Ecto neural progenitor cell (in vitro differentiated cells): ENCODE measurements around the gene TICAM1.
A peak's percentile ranks its signal among the peaks of the same experiment; 100 is the strongest.
"Not testable (repeated sequence)": the region's sequence is repeated elsewhere in the genome, so short reads cannot be mapped to it uniquely, and the experiment has no call there.

Source experiments
- DNase-seq: peaks from one replicate; pipeline ENCODE4 v3.0.0-alpha.2; 2018; ENCODE audit warnings: low spot score

TICAM1 gene

GRCh38 chr19:4831304-4831978 lies at the start of gene TICAM1:
Gene TICAM1 (minus strand): TSS chr19:4831712. CDS start chr19:4818377, 13,335 bp downstream.
- DNase-seq = no peak

GRCh38 chr19:4879041-4879440 lies 47.5 kb upstream of the TICAM1 start:
- DNase-seq = no peak

GRCh38 chr19:4878491-4878968 lies 47.0 kb upstream of the TICAM1 start:
- DNase-seq = peak; percentile 51

GRCh38 chr19:4877753-4878490 lies 46.4 kb upstream of the TICAM1 start:
- peak; percentile 58 for DNase-seq

GRCh38 chr19:4873930-4874329 lies 42.4 kb upstream of the TICAM1 start:
- no peak for DNase-seq

- no peak for DNase-seq
Observed at GRCh38 chr19:4871711-4872110, 40.2 kb upstream of the TICAM1 start.

GRCh38 chr19:4870025-4870700 lies 38.7 kb upstream of the TICAM1 start:
- no peak for DNase-seq

GRCh38 chr19:4868286-4868834 lies 36.8 kb upstream of the TICAM1 start:
- DNase-seq = no peak

- DNase-seq = peak; percentile 97
Observed at GRCh38 chr19:4867534-4868285, 36.2 kb upstream of the TICAM1 start, which contains the start of gene PLIN3. Gene PLIN3 (minus strand): TSS chr19:4867667. CDS start chr19:4861394, 6,273 bp downstream.

- peak; percentile 73 for DNase-seq
Observed at GRCh38 chr19:4866595-4867424, 35.3 kb upstream of the TICAM1 start.

GRCh38 chr19:4861147-4861546 lies 29.6 kb upstream of the TICAM1 start:
- no peak for DNase-seq

- no peak for DNase-seq
Observed at GRCh38 chr19:4859697-4860096, 28.2 kb upstream of the TICAM1 start.

GRCh38 chr19:4856468-4856867 lies 25.0 kb upstream of the TICAM1 start:
- not testable (repeated sequence) for DNase-seq

- not testable (repeated sequence) for DNase-seq
Observed at GRCh38 chr19:4853506-4853905, 22.0 kb upstream of the TICAM1 start.

- no peak for DNase-seq
Observed at GRCh38 chr19:4852484-4852883, 21.0 kb upstream of the TICAM1 start.

- DNase-seq = peak; percentile 84
Observed at GRCh38 chr19:4851551-4852290, 20.2 kb upstream of the TICAM1 start.

- DNase-seq = no peak
Observed at GRCh38 chr19:4849019-4849418, 17.5 kb upstream of the TICAM1 start.

- no peak for DNase-seq
Observed at GRCh38 chr19:4847190-4847973, 15.9 kb upstream of the TICAM1 start.

GRCh38 chr19:4845975-4846374 lies 14.5 kb upstream of the TICAM1 start:
- DNase-seq = not testable (repeated sequence)
